ENCODE results near the gene AGXT. TPM values are rescaled to one million over a fixed set of nuclear protein-coding genes. Genes with fewer than 3 reads are reported as not detected.

The AGXT gene
- total RNA-seq, 1 donor = not detected

GRCh38 chr2:240919161-240919781, 50.6 kb downstream of the AGXT start:
- H4K20me1 ChIP-seq (ENCODE audit: insufficient read depth, low read length) = no peaks in the 10 kb centered on the region
- H3K27me3 ChIP-seq (ENCODE audit: insufficient read depth, low read length) = no peaks in the 10 kb centered on the region
- no peaks in the 10 kb centered on the region for H3K79me2 ChIP-seq (ENCODE audit: insufficient read depth, low read length)
- H3K4me2 ChIP-seq (ENCODE audit: insufficient read depth, low read length) = no peak overlapping the region
- no peak for TF ChIP-seq CTCF (IDR thresholded peaks at IDR 0.05; ENCODE audit: extremely low read depth, low read depth, low read length)
- no peak overlapping the region for H2AFZ ChIP-seq (ENCODE audit: low read length)
- peaks cover 33% of the 10 kb centered on the region for H3K4me1 ChIP-seq (ENCODE audit: insufficient read depth, low read length)
- H3K9me3 ChIP-seq (ENCODE audit: low read depth, low read length) = no peaks in the 10 kb centered on the region
- no peaks in the 10 kb centered on the region for H3K36me3 ChIP-seq (ENCODE audit: insufficient read depth, low read length)
- no peak overlapping the region for H3K4me3 ChIP-seq (ENCODE audit: insufficient read depth, low read length)
- DNase-seq (ENCODE audit: insufficient read length, low spot score, missing footprints) = peak; percentile 87
- no peak overlapping the region for H3K27ac ChIP-seq (ENCODE audit: low read depth, low read length)

GRCh38 chr2:240919786-240920782, 51.5 kb downstream of the AGXT start:
- H3K4me3 ChIP-seq (ENCODE audit: insufficient read depth, low read length) = no peak overlapping the region
- H3K4me2 ChIP-seq (ENCODE audit: insufficient read depth, low read length) = peak overlapping the region; percentile 51
- no peaks in the 10 kb centered on the region for H4K20me1 ChIP-seq (ENCODE audit: insufficient read depth, low read length)
- no peak overlapping the region for H2AFZ ChIP-seq (ENCODE audit: low read length)
- H3K79me2 ChIP-seq (ENCODE audit: insufficient read depth, low read length) = no peaks in the 10 kb centered on the region
- H3K27me3 ChIP-seq (ENCODE audit: insufficient read depth, low read length) = no peaks in the 10 kb centered on the region
- no peak for TF ChIP-seq CTCF (IDR thresholded peaks at IDR 0.05; ENCODE audit: extremely low read depth, low read depth, low read length)
- H3K9me3 ChIP-seq (ENCODE audit: low read depth, low read length) = no peaks in the 10 kb centered on the region
- no peaks in the 10 kb centered on the region for H3K36me3 ChIP-seq (ENCODE audit: insufficient read depth, low read length)
- DNase-seq (ENCODE audit: insufficient read length, low spot score, missing footprints) = peak; percentile 83
- H3K4me1 ChIP-seq (ENCODE audit: insufficient read depth, low read length) = peaks cover 31% of the 10 kb centered on the region
- H3K27ac ChIP-seq (ENCODE audit: low read depth, low read length) = peak overlapping the region; percentile 98

GRCh38 chr2:240920783-240921231, 52.2 kb downstream of the AGXT start:
- Histone ChIP-seq H3K27me3 (ENCODE audit: insufficient read depth, low read length) (no peaks in the 10 kb centered on the region), H3K4me3 (ENCODE audit: insufficient read depth, low read length) (peak overlapping the region; percentile 28), H3K4me2 (ENCODE audit: insufficient read depth, low read length) (peak overlapping the region; percentile 51), H3K36me3 (ENCODE audit: insufficient read depth, low read length) (no peaks in the 10 kb centered on the region), H3K4me1 (ENCODE audit: insufficient read depth, low read length) (peaks cover 31% of the 10 kb centered on the region), H4K20me1 (ENCODE audit: insufficient read depth, low read length) (no peaks in the 10 kb centered on the region), H3K79me2 (ENCODE audit: insufficient read depth, low read length) (no peaks in the 10 kb centered on the region), H3K27ac (ENCODE audit: low read depth, low read length) (peak overlapping the region; percentile 98), H3K9me3 (ENCODE audit: low read depth, low read length) (no peaks in the 10 kb centered on the region), H2AFZ (ENCODE audit: low read length) (peak overlapping the region; percentile 47)
- TF ChIP-seq CTCF (IDR thresholded peaks at IDR 0.05; ENCODE audit: extremely low read depth, low read depth, low read length) = no peak
- peak; percentile 95 for DNase-seq (ENCODE audit: insufficient read length, low spot score, missing footprints)

All from osteoblast (primary cell).